Esophagus muscularis mucosa (tissue), 3 donors: Measurements from ENCODE around the gene CD300LB.

Source experiments
- POLR2A ChIP-seq: fragments of 450-650 bp; IDR thresholded peaks from one replicate; pipeline ENCODE4 v1.6.1; 2017; ENCODE audit warnings: antibody characterized with exemption, moderate library complexity, mild to moderate bottlenecking, low read depth
- TF ChIP-seq, protein P1 (sequence below), 3 experiments: fragments of 200-600 bp in 2 of 3; fragments of 450-650 bp in 1 of 3; sonication (generic) in 2 of 3; IDR thresholded peaks; one replicate each; pipeline ENCODE4 v1.5.1; 2017 to 2019; ENCODE audit warnings: antibody characterized with exemption in 3 of 3, mild to moderate bottlenecking in 2 of 3, moderate library complexity in 1 of 3

DNA sequence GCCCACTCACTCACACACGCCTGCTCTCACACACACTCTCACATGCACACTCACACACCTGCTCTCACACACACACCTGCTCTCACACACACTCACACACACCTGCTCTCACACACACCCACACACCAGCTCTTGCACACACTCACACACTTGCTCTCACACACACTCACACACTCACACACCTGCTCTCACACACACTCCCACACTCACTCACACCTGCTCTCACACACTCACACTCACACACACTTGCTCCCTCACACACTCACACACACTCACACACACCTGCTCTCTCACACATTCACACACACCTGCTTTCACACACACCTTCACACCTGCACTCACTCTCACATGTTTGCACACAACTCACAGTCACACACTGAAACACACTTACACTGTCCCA is 32.1 kb upstream of the CD300LB start:
- TF ChIP-seq, protein P1, sequence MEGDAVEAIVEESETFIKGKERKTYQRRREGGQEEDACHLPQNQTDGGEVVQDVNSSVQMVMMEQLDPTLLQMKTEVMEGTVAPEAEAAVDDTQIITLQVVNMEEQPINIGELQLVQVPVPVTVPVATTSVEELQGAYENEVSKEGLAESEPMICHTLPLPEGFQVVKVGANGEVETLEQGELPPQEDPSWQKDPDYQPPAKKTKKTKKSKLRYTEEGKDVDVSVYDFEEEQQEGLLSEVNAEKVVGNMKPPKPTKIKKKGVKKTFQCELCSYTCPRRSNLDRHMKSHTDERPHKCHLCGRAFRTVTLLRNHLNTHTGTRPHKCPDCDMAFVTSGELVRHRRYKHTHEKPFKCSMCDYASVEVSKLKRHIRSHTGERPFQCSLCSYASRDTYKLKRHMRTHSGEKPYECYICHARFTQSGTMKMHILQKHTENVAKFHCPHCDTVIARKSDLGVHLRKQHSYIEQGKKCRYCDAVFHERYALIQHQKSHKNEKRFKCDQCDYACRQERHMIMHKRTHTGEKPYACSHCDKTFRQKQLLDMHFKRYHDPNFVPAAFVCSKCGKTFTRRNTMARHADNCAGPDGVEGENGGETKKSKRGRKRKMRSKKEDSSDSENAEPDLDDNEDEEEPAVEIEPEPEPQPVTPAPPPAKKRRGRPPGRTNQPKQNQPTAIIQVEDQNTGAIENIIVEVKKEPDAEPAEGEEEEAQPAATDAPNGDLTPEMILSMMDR (IDR thresholded peaks at IDR 0.05), result no peak
- no peak for TF ChIP-seq POLR2A
